ENCODE data around the gene FAM98A. TPM values are rescaled to one million over a fixed set of nuclear protein-coding genes. Genes with fewer than 3 reads are reported as not detected.

FAM98A gene
- total RNA-seq, 2 donors from 2014 or later = 38.8 to 46.7 TPM

DNA sequence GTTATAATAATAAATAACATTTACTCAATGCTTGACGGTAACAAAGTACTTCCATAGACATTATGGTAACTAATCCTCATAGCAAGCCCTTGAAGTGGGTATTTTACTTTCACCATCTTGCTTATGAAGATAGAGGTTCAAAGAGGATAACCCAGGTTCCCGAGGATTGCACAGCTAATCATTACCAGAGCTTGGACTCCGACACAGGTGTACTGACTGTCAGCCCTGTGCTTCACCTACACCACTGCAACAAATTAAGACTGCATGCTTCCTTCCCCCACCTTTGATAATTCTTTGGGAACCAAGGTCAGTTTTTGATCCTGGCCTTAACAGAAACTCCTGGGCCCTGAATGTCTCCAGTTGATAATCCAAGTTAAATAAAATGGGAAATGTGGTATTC lies 48.9 kb downstream of the FAM98A start:
- H3K4me1 ChIP-seq (ENCODE audit: control insufficient read depth, insufficient read depth, low read length) = peaks cover 3% of the 10 kb centered on the region
- Mint-ChIP-seq H3K9me3 (no peaks in the 10 kb centered on the region), H3K27me3 (ENCODE audit: insufficient read depth) (peaks cover 5% of the 10 kb centered on the region), H3K36me3 (ENCODE audit: low read depth) (no peaks in the 10 kb centered on the region), H3K4me1 (peaks cover 27% of the 10 kb centered on the region), H3K4me3 (no peak overlapping the region), H3K27ac (no peak overlapping the region)
- H3K27me3 ChIP-seq (ENCODE audit: control insufficient read depth, insufficient read depth, low read length, poor library complexity, severe bottlenecking) = no peaks in the 10 kb centered on the region
- H3K36me3 ChIP-seq (ENCODE audit: control insufficient read depth, insufficient read depth, low read length) = no peaks in the 10 kb centered on the region
- 96% methylated on average over 2 of the region's 3 CpGs; no CpG with 5 or more reads in 1 of the 2 experiments for WGBS, 2 experiments (ENCODE audit: insufficient coverage in 1 of 2, insufficient read length in 1 of 2)
- H3K4me3 ChIP-seq (ENCODE audit: low read length) = no peak overlapping the region
- TF ChIP-seq, protein P1, sequence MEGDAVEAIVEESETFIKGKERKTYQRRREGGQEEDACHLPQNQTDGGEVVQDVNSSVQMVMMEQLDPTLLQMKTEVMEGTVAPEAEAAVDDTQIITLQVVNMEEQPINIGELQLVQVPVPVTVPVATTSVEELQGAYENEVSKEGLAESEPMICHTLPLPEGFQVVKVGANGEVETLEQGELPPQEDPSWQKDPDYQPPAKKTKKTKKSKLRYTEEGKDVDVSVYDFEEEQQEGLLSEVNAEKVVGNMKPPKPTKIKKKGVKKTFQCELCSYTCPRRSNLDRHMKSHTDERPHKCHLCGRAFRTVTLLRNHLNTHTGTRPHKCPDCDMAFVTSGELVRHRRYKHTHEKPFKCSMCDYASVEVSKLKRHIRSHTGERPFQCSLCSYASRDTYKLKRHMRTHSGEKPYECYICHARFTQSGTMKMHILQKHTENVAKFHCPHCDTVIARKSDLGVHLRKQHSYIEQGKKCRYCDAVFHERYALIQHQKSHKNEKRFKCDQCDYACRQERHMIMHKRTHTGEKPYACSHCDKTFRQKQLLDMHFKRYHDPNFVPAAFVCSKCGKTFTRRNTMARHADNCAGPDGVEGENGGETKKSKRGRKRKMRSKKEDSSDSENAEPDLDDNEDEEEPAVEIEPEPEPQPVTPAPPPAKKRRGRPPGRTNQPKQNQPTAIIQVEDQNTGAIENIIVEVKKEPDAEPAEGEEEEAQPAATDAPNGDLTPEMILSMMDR (conservative IDR thresholded peaks at IDR 0.05) = no peak
- no peak for DNase-seq
- H3K27ac ChIP-seq (ENCODE audit: low read depth, low read length) = no peak overlapping the region
- H3K9me3 ChIP-seq (ENCODE audit: control insufficient read depth, low read length) = no peaks in the 10 kb centered on the region
- H3K9ac ChIP-seq (ENCODE audit: extremely low read depth, low read length, poor library complexity, severe bottlenecking) = no peak overlapping the region

DNA sequence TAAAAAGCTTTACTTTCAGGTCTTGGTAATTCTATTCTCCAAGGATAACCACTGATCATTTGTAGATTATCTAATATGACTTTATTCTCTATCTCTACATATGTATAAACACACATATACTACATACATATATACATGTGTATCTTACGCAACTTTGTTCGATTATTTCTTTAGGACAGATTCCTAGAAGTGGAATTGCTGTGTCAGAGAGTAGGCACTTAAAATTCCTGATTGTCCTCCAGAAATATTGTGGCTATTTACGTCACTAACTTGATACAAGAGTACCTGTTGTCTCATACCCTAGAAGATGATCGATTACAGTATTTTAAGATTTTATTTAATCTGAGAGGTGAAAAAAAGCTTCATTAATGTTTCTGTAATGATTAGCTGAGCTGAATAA lies 57.9 kb downstream of the FAM98A start:
- Histone ChIP-seq H3K9ac (ENCODE audit: extremely low read depth, low read length, poor library complexity, severe bottlenecking) (no peak overlapping the region), H3K4me1 (ENCODE audit: control insufficient read depth, insufficient read depth, low read length) (no peaks in the 10 kb centered on the region), H3K9me3 (ENCODE audit: control insufficient read depth, low read length) (no peaks in the 10 kb centered on the region), H3K4me3 (ENCODE audit: low read length) (no peak overlapping the region), H3K27ac (ENCODE audit: low read depth, low read length) (no peak overlapping the region), H3K36me3 (ENCODE audit: control insufficient read depth, insufficient read depth, low read length) (no peaks in the 10 kb centered on the region), H3K27me3 (ENCODE audit: control insufficient read depth, insufficient read depth, low read length, poor library complexity, severe bottlenecking) (no peaks in the 10 kb centered on the region)
- no peaks in the 10 kb centered on the region for H3K36me3 Mint-ChIP-seq (ENCODE audit: low read depth)
- peaks cover 6% of the 10 kb centered on the region for H3K9me3 Mint-ChIP-seq
- H3K4me3 Mint-ChIP-seq = no peak overlapping the region
- H3K27me3 Mint-ChIP-seq (ENCODE audit: insufficient read depth) = no peaks in the 10 kb centered on the region
- 83 to 90% methylated on average over 2 to 4 of the region's 4 CpGs for WGBS, 2 experiments (ENCODE audit: insufficient coverage in 1 of 2, insufficient read length in 1 of 2)
- no peak overlapping the region for H3K27ac Mint-ChIP-seq
- TF ChIP-seq, protein P1 (conservative IDR thresholded peaks at IDR 0.05) = no peak
- peaks cover 22% of the 10 kb centered on the region for H3K4me1 Mint-ChIP-seq
- DNase-seq = no peak

DNA sequence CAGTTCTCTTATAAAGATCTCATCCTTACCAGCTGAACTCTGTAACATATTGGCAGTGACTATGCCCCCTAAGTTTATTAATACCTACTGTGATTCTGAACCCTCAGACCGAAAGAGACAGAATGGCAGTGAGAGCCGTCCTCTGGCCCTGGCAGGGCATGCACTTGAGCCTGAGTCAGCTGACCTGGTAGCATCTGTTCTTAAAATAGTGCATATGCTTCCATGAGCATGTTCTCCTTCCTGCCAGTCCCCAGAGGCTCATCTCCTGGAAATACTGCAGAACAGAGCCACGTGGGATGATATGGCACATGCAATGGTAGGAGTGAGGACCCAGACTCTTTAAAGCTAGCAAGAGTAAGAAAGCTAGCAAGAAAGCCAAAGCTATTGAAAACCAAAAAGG lies 63.7 kb downstream of the FAM98A start:
- H3K27me3 Mint-ChIP-seq (ENCODE audit: insufficient read depth) = no peaks in the 10 kb centered on the region
- H3K36me3 ChIP-seq (ENCODE audit: control insufficient read depth, insufficient read depth, low read length) = no peaks in the 10 kb centered on the region

More for the DNA sequence above, 63.7 kb downstream of the FAM98A start:
- 89 to 100% methylated on average over 2 to 3 of the region's 3 CpGs for WGBS, 2 experiments (ENCODE audit: insufficient coverage in 1 of 2, insufficient read length in 1 of 2)
- TF ChIP-seq, protein P1 (conservative IDR thresholded peaks at IDR 0.05) = no peak
- Mint-ChIP-seq H3K4me3 (no peak overlapping the region), H3K9me3 (peaks cover 6% of the 10 kb centered on the region), H3K27ac (no peak overlapping the region), H3K36me3 (ENCODE audit: low read depth) (no peaks in the 10 kb centered on the region), H3K4me1 (peaks cover 10% of the 10 kb centered on the region)
- Histone ChIP-seq H3K4me3 (ENCODE audit: low read length) (no peak overlapping the region), H3K27me3 (ENCODE audit: control insufficient read depth, insufficient read depth, low read length, poor library complexity, severe bottlenecking) (no peaks in the 10 kb centered on the region), H3K4me1 (ENCODE audit: control insufficient read depth, insufficient read depth, low read length) (no peaks in the 10 kb centered on the region), H3K27ac (ENCODE audit: low read depth, low read length) (no peak overlapping the region), H3K9me3 (ENCODE audit: control insufficient read depth, low read length) (no peaks in the 10 kb centered on the region), H3K9ac (ENCODE audit: extremely low read depth, low read length, poor library complexity, severe bottlenecking) (no peak overlapping the region)
- DNase-seq = no peak

Other genes with a start within 250 kb of the FAM98A start
- under 1 TPM in 1 of 2 donors, not detected in 1; 0.29 TPM for gene RASGRP3, start 122.7 kb downstream of the FAM98A start, total RNA-seq

All from endodermal cell (in vitro differentiated cells).